ENCODE results near the gene KLF13. TPM values are rescaled to one million over a fixed set of nuclear protein-coding genes. Genes with fewer than 3 reads are reported as not detected.
A peak's percentile ranks its signal among the peaks of the same experiment; 100 is the strongest.

KLF13 gene
- total and polyA plus RNA-seq, 10 of the 15 experiments (the other 5 are each of a cell fraction or from before 2014, with no cell fraction given) = 20.3 to 109 (median 51.4) TPM

DNA sequence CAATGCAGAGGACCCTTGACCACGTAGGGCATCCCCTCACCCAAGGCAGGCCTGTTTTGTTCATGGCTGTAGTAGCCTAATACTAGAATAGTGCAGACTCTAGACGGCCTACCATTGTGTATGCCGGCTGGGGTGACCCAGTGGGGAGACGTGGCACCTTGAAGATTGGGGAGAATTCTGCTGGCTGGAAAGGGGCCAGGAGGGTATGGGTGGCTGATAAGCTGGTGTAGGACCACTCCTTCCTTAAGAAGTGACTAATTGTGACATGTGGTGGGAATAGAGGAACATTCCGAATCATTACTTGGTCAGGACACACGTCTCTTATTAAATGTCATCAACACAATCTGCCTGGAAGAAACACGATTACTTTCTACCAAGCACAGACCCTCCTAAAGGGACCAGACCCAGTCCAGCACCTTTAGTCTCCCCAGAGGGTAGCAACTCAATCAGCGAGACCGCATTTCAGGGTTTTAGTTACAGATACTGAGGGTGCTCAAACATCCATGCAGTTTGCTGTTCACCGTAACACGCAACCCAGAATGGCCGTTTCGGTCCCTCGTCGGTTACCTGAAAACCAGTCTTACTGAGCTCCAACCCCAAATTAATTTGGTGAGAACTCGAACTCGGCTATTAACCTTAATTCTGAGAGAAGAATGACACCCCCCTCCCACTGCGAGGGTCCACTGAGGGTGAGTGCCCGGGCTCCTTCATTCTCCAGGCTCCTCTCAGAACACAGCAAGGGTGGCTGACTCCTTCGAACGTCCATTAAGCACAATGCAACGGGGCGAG lies 1.6 kb upstream of the KLF13 start (continued):
- TF ChIP-seq SMC3 (IDR thresholded peaks at IDR 0.05; ENCODE audit: borderline replicate concordance, low read length) (no peak), PAX5 (IDR thresholded peaks at IDR 0.05; ENCODE audit: borderline replicate concordance, low read depth, low read length) (no peak), NRF1 (conservative IDR thresholded peaks at IDR 0.05; ENCODE audit: low read depth, low read length) (no peak), PAX8 (IDR thresholded peaks at IDR 0.05) (no peak), ELK1 (IDR thresholded peaks at IDR 0.05; ENCODE audit: low read depth, low read length) (no peak), ASH2L (IDR thresholded peaks at IDR 0.05; ENCODE audit: borderline replicate concordance, low read depth) (no peak), RAD51 (IDR thresholded peaks at IDR 0.05) (no peak), NR2F1 (conservative IDR thresholded peaks at IDR 0.05) (no peak), POLR2AphosphoS5 (IDR thresholded peaks at IDR 0.05; ENCODE audit: low read length) (peak; percentile 53; the same call in 1 of the 2 replicates), ZNF24 (IDR thresholded peaks at IDR 0.05) (no peak), CBX5 (IDR thresholded peaks at IDR 0.05; ENCODE audit: low read depth) (no peak), ZNF622 (IDR thresholded peaks at IDR 0.05) (no peak), RB1 (IDR thresholded peaks at IDR 0.05; ENCODE audit: borderline replicate concordance) (no peak)
- TF ChIP-seq, protein P1, sequence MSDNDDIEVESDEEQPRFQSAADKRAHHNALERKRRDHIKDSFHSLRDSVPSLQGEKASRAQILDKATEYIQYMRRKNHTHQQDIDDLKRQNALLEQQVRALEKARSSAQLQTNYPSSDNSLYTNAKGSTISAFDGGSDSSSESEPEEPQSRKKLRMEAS (IDR thresholded peaks at IDR 0.05; ENCODE audit: low read depth, low read length) = no peak; the same call in 1 of the 2 replicates
